ENCODE results near the gene CDH16. TPM values are rescaled to one million over a fixed set of nuclear protein-coding genes. Genes with fewer than 3 reads are reported as not detected.

Gene CDH16
- total and polyA plus RNA-seq, 2 of the 13 experiments (the other 11 are each of a cell fraction or from before 2014, with no cell fraction given), result 2.7 to 3.9 TPM

GRCh38 chr16:66925322-66925840 is 6.7 kb upstream of the CDH16 start, which contains the start of gene RRAD:
Gene RRAD (minus strand): TSS chr16:66925535. CDS start chr16:66925179, 356 bp downstream.
- Histone ChIP-seq H2AFZ (ENCODE audit: low read length) (no peak within 1 kb of the TSS), H3K9ac (ENCODE audit: insufficient read depth, low read depth, low read length) (no peak within 1 kb of the TSS; the same call in 1 of the 2 replicates), H3K27me3 (ENCODE audit: control insufficient read depth in 1 of 2, insufficient read depth in 2 of 2, low read length in 2 of 2) (peaks cover 5 to 22% of the 10 kb centered on the region in 2 experiments; a peak in 4 of 5 replicates), H3K9me3 (ENCODE audit: low read length) (no peaks in the 10 kb centered on the region), H4K20me1 (ENCODE audit: insufficient read depth, low read length) (no peaks in the 10 kb centered on the region), H3K4me1 (ENCODE audit: insufficient read depth, low read length) (peaks cover 42% of the 10 kb centered on the region), H3K4me2 (ENCODE audit: low read depth, low read length) (peak within 1 kb of the TSS; percentile 77), H3K79me2 (ENCODE audit: insufficient read depth, low read length) (no peaks in the 10 kb centered on the region), H3K36me3 (replicated peaks in 1 of 2; ENCODE audit: control insufficient read depth in 1 of 2, insufficient read depth in 2 of 2, low read length in 2 of 2) (no peaks in the 10 kb centered on the region), H3K27ac (ENCODE audit: extremely low read length, insufficient read depth, low read length) (no peak within 1 kb of the TSS), H3K4me3 (replicated peaks in 1 of 3; ENCODE audit: insufficient read depth in 1 of 3, low read depth in 2 of 3, low read length in 3 of 3) (peak within 1 kb of the TSS; percentile 40 to 73 (median 56); a peak in 5 of 6 replicates)
- DNase-seq (ENCODE audit: low spot score), result no peak
- ChIA-PET CTCF (ENCODE audit: low intra/inter-chr PET ratio, low total read pairs) (interaction anchor here (2.6 kb wide), 1 partner anchor 29 kb away, joined by 37 read pairs; no protein-coding TSS in a partner anchor), POLR2A (interaction anchor here (0.8 to 3.8 kb wide), 3 partner anchors 9 to 25 kb away, joined by 4 to 23 read pairs (median 16); partner anchors contain the start of gene CIAO2B)
- intact Hi-C loops (cut with micrococcal nuclease; ENCODE audit: unreplicated experiment) (no loop called here), in situ Hi-C loops (cut with HindIII; ENCODE audit: extremely low pct_ligation_motif_present, low pct_unique_long_range_greater_than_20kb) (no loop called here)
- peak; percentile 23 for ATAC-seq
- 9% methylated on average over 32 of the region's 42 CpGs for WGBS (ENCODE audit: low lambda C conversion rate)
- no peak for FAIRE-seq
- no TSS peak for BruUV-seq (replicated peaks)
- TF ChIP-seq ZNF260 (CRISPR knock-in tag; IDR thresholded peaks at IDR 0.05; ENCODE audit: borderline replicate concordance, low read depth) (no peak), BRD4 (CRISPR knock-in tag; IDR thresholded peaks at IDR 0.05) (no peak), CSRNP1 (CRISPR knock-in tag; IDR thresholded peaks at IDR 0.05) (no peak), FOXC1 (CRISPR knock-in tag; IDR thresholded peaks at IDR 0.05; ENCODE audit: borderline replicate concordance) (0 out of 2 replicates have a peak, but pooled peaks have one; percentile 29), ARID2 (CRISPR knock-in tag; IDR thresholded peaks at IDR 0.05; ENCODE audit: borderline replicate concordance) (no peak), SP140L (CRISPR knock-in tag; IDR thresholded peaks at IDR 0.05; ENCODE audit: borderline replicate concordance) (no peak), HDAC1 (CRISPR knock-in tag; IDR thresholded peaks at IDR 0.05) (0 out of 2 replicates have a peak, but pooled peaks have one; percentile 10), CENPX (CRISPR knock-in tag; IDR thresholded peaks at IDR 0.05) (no peak), KMT2A (CRISPR knock-in tag; IDR thresholded peaks at IDR 0.05) (no peak), KLF6 (CRISPR knock-in tag; IDR thresholded peaks at IDR 0.05) (no peak), ZC3H13 (CRISPR knock-in tag; IDR thresholded peaks at IDR 0.05) (no peak), KDM2A (CRISPR knock-in tag; IDR thresholded peaks at IDR 0.05; ENCODE audit: borderline replicate concordance, low read depth) (0 out of 2 replicates have a peak, but pooled peaks have one; percentile 5), POLR2G (IDR thresholded peaks at IDR 0.05; ENCODE audit: low read depth, low read length) (no peak), SRF (IDR thresholded peaks at IDR 0.05; ENCODE audit: low read depth, low read length) (no peak), ELF4 (CRISPR knock-in tag; IDR thresholded peaks at IDR 0.05; ENCODE audit: borderline replicate concordance) (no peak), DBP (CRISPR knock-in tag; IDR thresholded peaks at IDR 0.05; ENCODE audit: not compliant biosample characterization) (no peak), MAFG (CRISPR knock-in tag; IDR thresholded peaks at IDR 0.05) (no peak), IRX3 (CRISPR knock-in tag; IDR thresholded peaks at IDR 0.05; ENCODE audit: borderline replicate concordance, low read depth) (no peak), MEIS2 (CRISPR knock-in tag; IDR thresholded peaks at IDR 0.05) (no peak), ETV5 (CRISPR knock-in tag; IDR thresholded peaks at IDR 0.05; ENCODE audit: borderline replicate concordance) (no peak), MAFF (IDR thresholded peaks at IDR 0.05; ENCODE audit: low read depth, low read length) (no peak), YEATS4 (CRISPR knock-in tag; IDR thresholded peaks at IDR 0.05; ENCODE audit: borderline replicate concordance) (0 out of 2 replicates have a peak, but pooled peaks have one; percentile 19), ZNF773 (CRISPR knock-in tag; IDR thresholded peaks at IDR 0.05; ENCODE audit: borderline replicate concordance) (no peak), FOSL2 (CRISPR knock-in tag; IDR thresholded peaks at IDR 0.05) (no peak), FIP1L1 (IDR thresholded peaks at IDR 0.05; ENCODE audit: borderline replicate concordance, insufficient read depth, low read depth, low read length) (no peak)

Measured in HepG2 (cell line).